A673 (cell line): ENCODE data around the gene BEST3. TPM values are rescaled to one million over a fixed set of nuclear protein-coding genes. Genes with fewer than 3 reads are reported as not detected.

Source experiments
- BruUV-seq: library from RNA; stranded (reverse); fragments of 400-500 nt; replicated peaks from 2 replicates; lab custom pipeline; 2021; lab: Mats Ljungman, UMichigan
- CTCF ChIA-PET: fragments of 300-600 bp; sonication (Branson Sonifier 250); formaldehyde crosslinking; loops from one replicate; lab custom pipeline; 2022; ENCODE audit warnings: antibody characterized with exemption; lab: Charles Lee
- POLR2A ChIA-PET: fragments of 300-600 bp; sonication (Branson Sonifier 250); formaldehyde crosslinking; loops from one replicate; lab custom pipeline; 2022; ENCODE audit warnings: antibody characterized with exemption; ENCODE audit not compliant: low non-redundant PET; lab: Charles Lee
- DNase-seq: peaks from one replicate; pipeline ENCODE4 v3.0.0-alpha.2; 2015; ENCODE audit warnings: low spot score
- H3K27ac ChIP-seq: fragments of 200-600 bp; sonication (generic); 2 replicates; pipeline ENCODE4 v1.5.1; 2016; ENCODE audit warnings: mixed run types, low read depth, mild to moderate bottlenecking, mixed read lengths, antibody characterized with exemption, low read length; ENCODE audit not compliant: poor library complexity, severe bottlenecking
- H3K27me3 ChIP-seq: fragments of 200-600 bp; sonication (generic); replicated peaks from 2 replicates; pipeline ENCODE4 v1.6.1; 2017; ENCODE audit warnings: mixed run types, low read depth, mild to moderate bottlenecking, mixed read lengths, antibody characterized with exemption, low read length; ENCODE audit not compliant: insufficient read depth, poor library complexity
- H3K36me3 ChIP-seq: fragments of 200-600 bp; sonication (generic); 2 replicates; pipeline ENCODE4 v1.6.1; 2016; ENCODE audit warnings: mixed run types, mild to moderate bottlenecking, mixed read lengths, antibody characterized with exemption, low read length; ENCODE audit not compliant: insufficient read depth, poor library complexity, severe bottlenecking
- H3K4me1 ChIP-seq: fragments of 200-600 bp; sonication (generic); 2 replicates; pipeline ENCODE4 v1.6.1; 2017; ENCODE audit warnings: mixed run types, mild to moderate bottlenecking, mixed read lengths, antibody characterized with exemption, low read length; ENCODE audit not compliant: insufficient read depth, poor library complexity, severe bottlenecking
- H3K4me3 ChIP-seq: fragments of 200-600 bp; sonication (generic); 2 replicates; pipeline ENCODE4 v1.5.1; 2016; ENCODE audit warnings: low read depth, mixed run types, mild to moderate bottlenecking, mixed read lengths, low read length; ENCODE audit not compliant: poor library complexity, severe bottlenecking
- H3K9me3 ChIP-seq: fragments of 200-600 bp; sonication (generic); 2 replicates; pipeline ENCODE4 v1.6.1; 2016; ENCODE audit warnings: mixed run types, low read depth, mild to moderate bottlenecking, mixed read lengths, antibody characterized with exemption, low read length; ENCODE audit not compliant: poor library complexity, severe bottlenecking
- CTCF ChIP-seq: fragments of 300-800, 200-600 bp; sonication (generic); conservative IDR thresholded peaks from 2 replicates; pipeline ENCODE4 v1.5.1; 2017; ENCODE audit warnings: low read depth, mild to moderate bottlenecking, antibody characterized with exemption, low read length, moderate library complexity, mixed read lengths
- EZH2 ChIP-seq: fragments of 200-600 bp; sonication (generic); IDR thresholded peaks from 2 replicates; pipeline ENCODE4 v1.6.1; 2017; ENCODE audit warnings: borderline replicate concordance, low read depth, mild to moderate bottlenecking, mixed read lengths, antibody characterized with exemption, low read length; ENCODE audit not compliant: poor library complexity, severe bottlenecking
- intact Hi-C: fragments of 100-400 bp; cut with micrococcal nuclease; formaldehyde crosslinking; loops from one replicate; pipeline ENCODE4 v1.10.0; 2022; ENCODE audit not compliant: unreplicated experiment
- total RNA-seq: library from RNA; stranded (reverse); gene quantifications from 2 replicates; pipeline ENCODE4 v1.2.3, GENCODE V29; 2021

BEST3 gene
- total RNA-seq, 1 experiment from 2014 or later = 0.69 TPM

GRCh38 chr12:69649529-69649928, 49.6 kb downstream of the BEST3 start:
- no peak for DNase-seq
- Histone ChIP-seq H3K27me3 (no peaks in the 10 kb centered on the region), H3K27ac (no peak overlapping the region), H3K4me1 (no peaks in the 10 kb centered on the region), H3K9me3 (no peaks in the 10 kb centered on the region), H3K36me3 (no peaks in the 10 kb centered on the region), H3K4me3 (no peak overlapping the region)
- CTCF ChIA-PET = interaction anchor here (0.6 kb wide), 1 partner anchor 9 kb away, joined by 5 read pairs; no protein-coding TSS in a partner anchor
- TF ChIP-seq CTCF = no peak
- TF ChIP-seq EZH2 = no peak
- intact Hi-C loops = no loop called here
- POLR2A ChIA-PET = no interaction called here
- no TSS peak for BruUV-seq

- no peak overlapping the region for H3K27ac ChIP-seq
- BruUV-seq = no TSS peak
- CTCF ChIA-PET = no interaction called here
- H3K4me1 ChIP-seq = no peaks in the 10 kb centered on the region
- H3K36me3 ChIP-seq = no peaks in the 10 kb centered on the region
- no peak for DNase-seq
- H3K27me3 ChIP-seq = no peaks in the 10 kb centered on the region
- H3K4me3 ChIP-seq = no peak overlapping the region
- POLR2A ChIA-PET = no interaction called here
- H3K9me3 ChIP-seq = no peaks in the 10 kb centered on the region
- TF ChIP-seq EZH2 = no peak
- intact Hi-C loops = no loop called here
Measured at GRCh38 chr12:69648476-69648875, 50.6 kb downstream of the BEST3 start.

GRCh38 chr12:69647178-69647577, 51.9 kb downstream of the BEST3 start:
- intact Hi-C loops = no loop called here
- ChIA-PET CTCF (no interaction called here), POLR2A (no interaction called here)
- BruUV-seq = no TSS peak
- H3K4me3 ChIP-seq = no peak overlapping the region
- no peaks in the 10 kb centered on the region for H3K4me1 ChIP-seq
- H3K9me3 ChIP-seq = no peaks in the 10 kb centered on the region
- H3K27ac ChIP-seq = no peak overlapping the region
- H3K36me3 ChIP-seq = no peaks in the 10 kb centered on the region
- no peak for TF ChIP-seq EZH2
- no peak for TF ChIP-seq CTCF
- no peak for DNase-seq
- H3K27me3 ChIP-seq = no peaks in the 10 kb centered on the region

GRCh38 chr12:69645031-69645430, 54.1 kb downstream of the BEST3 start:
- TF ChIP-seq CTCF (no peak), EZH2 (no peak)
- H3K27me3 ChIP-seq = no peaks in the 10 kb centered on the region
- no TSS peak for BruUV-seq
- H3K36me3 ChIP-seq = no peaks in the 10 kb centered on the region
- ChIA-PET CTCF (no interaction called here), POLR2A (no interaction called here)
- H3K4me3 ChIP-seq = no peak overlapping the region
- intact Hi-C loops = no loop called here
- H3K4me1 ChIP-seq = no peaks in the 10 kb centered on the region
- no peaks in the 10 kb centered on the region for H3K9me3 ChIP-seq
- no peak overlapping the region for H3K27ac ChIP-seq
- DNase-seq = no peak
